ENCODE results near the gene PGPEP1. TPM values are rescaled to one million over a fixed set of nuclear protein-coding genes. Genes with fewer than 3 reads are reported as not detected.

Gene PGPEP1
- polyA plus RNA-seq (2011; rRNA removed) (22.0 and 29.1 TPM in 2 replicates), polyA minus RNA-seq (2011; rRNA and poly(A)+ RNA removed) (78.8 and 120 TPM in 2 replicates)

DNA sequence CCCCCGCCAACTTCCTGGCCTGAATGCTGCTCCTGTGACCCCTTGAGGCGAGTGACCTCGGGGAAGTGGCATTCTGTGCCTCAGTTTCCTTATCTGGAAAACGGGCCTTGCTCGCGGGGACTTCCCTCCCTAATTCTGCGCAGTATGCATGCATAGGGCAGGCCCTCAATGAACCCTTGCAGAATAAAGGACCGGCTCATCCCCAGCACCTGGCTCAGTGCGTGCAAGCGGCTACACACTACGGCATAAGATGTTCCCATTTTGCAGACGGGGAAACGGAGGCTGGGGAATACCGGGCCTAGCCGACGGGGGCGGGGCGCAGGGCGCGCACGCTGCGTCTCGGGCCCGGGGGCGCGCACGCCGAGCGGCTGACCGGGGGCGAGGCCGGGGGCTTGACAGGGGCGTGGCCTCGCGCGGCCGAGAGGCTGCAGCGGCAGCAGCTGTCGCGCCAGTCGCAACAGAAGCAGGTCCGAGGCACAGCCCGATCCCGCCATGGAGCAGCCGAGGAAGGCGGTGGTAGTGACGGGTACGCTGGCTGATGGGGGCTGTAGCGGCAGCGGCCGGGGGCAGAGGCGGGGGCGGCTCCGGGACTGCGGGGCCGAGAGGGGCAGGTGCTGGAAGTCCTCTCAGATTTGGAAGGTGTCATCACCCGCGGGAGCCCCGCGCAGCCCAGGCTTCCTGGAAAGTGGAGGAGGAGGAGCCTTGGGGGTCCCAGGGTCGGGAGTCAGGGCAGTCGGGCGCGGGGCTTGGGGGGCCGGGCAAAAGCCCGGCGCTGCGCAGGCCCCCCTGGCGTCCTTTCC, at the start of gene PGPEP1:
Gene PGPEP1, plus strand, starts transcription at position 409 of the 800 bp plus-strand sequence. Its CDS starts 84 bp downstream, at position 493.
- Histone ChIP-seq H3K27me3 (ENCODE audit: control insufficient read depth, insufficient read depth, low read length) (peaks cover 2% of the 10 kb centered on the region), H3K27ac (ENCODE audit: low read depth, low read length) (no peak within 1 kb of the TSS), H3K4me3 (ENCODE audit: low read depth, low read length) (peak within 1 kb of the TSS; percentile 83), H3K9me3 (ENCODE audit: control insufficient read depth, insufficient read depth, low read length) (no peaks in the 10 kb centered on the region; the same call in 1 of the 2 replicates)
- TF ChIP-seq CTCF (IDR thresholded peaks at IDR 0.05; ENCODE audit: low read depth, low read length), result no peak
- no peak for DNase-seq (ENCODE audit: low read depth, low spot score)
- POLR2A ChIA-PET, result interaction anchor here (1.0 to 3.5 kb wide), 2 partner anchors 60 to 77 kb away, joined by 4 to 18 read pairs; partner anchors contain the start of gene JUND
- CTCF ChIA-PET, result interaction anchor here (0.7 to 2.4 kb wide), 7 partner anchors 8 to 71 kb away, joined by 3 to 35 read pairs (median 6); no protein-coding TSS in a partner anchor

DNA sequence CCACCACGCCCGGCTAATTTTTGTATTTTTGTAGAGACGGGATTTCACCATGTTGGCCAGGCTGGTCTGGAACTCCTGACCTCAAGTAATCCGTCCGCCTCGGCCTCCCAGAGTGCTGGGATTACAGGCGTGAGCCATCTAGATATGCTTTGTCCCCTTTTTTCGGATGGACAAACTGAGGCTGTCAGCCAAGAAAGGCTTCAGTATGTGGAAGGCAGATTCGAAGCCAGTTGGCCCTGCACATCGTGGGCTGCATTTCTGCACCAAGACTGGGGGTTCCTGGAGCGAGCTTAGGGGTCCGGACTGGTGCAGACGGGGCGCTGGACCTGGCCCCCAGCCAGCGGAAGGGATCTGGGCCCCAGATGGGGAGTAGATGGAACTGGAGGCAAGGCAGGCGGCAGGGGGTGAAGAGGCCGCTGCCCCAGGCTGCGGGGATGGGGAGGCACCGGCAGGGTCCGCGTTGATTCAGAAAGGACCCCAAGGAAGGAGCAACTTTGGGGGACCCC, 49.3 kb upstream of the PGPEP1 start:
- Histone ChIP-seq H3K4me3 (ENCODE audit: low read depth, low read length) (peak overlapping the region; percentile 69), H3K27me3 (ENCODE audit: control insufficient read depth, insufficient read depth, low read length) (no peaks in the 10 kb centered on the region), H3K27ac (ENCODE audit: low read depth, low read length) (no peak overlapping the region), H3K9me3 (ENCODE audit: control insufficient read depth, insufficient read depth, low read length) (no peaks in the 10 kb centered on the region)
- DNase-seq (ENCODE audit: low read depth, low spot score), result no peak
- TF ChIP-seq CTCF (IDR thresholded peaks at IDR 0.05; ENCODE audit: low read depth, low read length), result no peak
- ChIA-PET CTCF (interaction anchor here (4.0 kb wide), 1 partner anchor 12 kb away, joined by 32 read pairs; no protein-coding TSS in a partner anchor), POLR2A (interaction anchor here (0.6 to 4.4 kb wide), 5 partner anchors 10 to 392 kb away, joined by 3 to 130 read pairs (median 4); partner anchors contain the start of genes JUND and LSM4)

GRCh38 chr19:18291590-18292461, 48.6 kb upstream of the PGPEP1 start:
- ChIA-PET CTCF (interaction anchor here (4.0 kb wide), 1 partner anchor 13 kb away, joined by 32 read pairs; no protein-coding TSS in a partner anchor), POLR2A (interaction anchor here (0.5 to 4.4 kb wide), 11 partner anchors 10 to 98 kb away, joined by 3 to 130 read pairs (median 5); partner anchors contain the start of genes GDF15, JUND, LSM4 and MPV17L2)
- TF ChIP-seq CTCF (IDR thresholded peaks at IDR 0.05; ENCODE audit: low read depth, low read length), result no peak
- Histone ChIP-seq H3K27ac (ENCODE audit: low read depth, low read length) (peak overlapping the region; percentile 94), H3K27me3 (ENCODE audit: control insufficient read depth, insufficient read depth, low read length) (no peaks in the 10 kb centered on the region), H3K9me3 (ENCODE audit: control insufficient read depth, insufficient read depth, low read length) (no peaks in the 10 kb centered on the region), H3K4me3 (ENCODE audit: low read depth, low read length) (peak overlapping the region; percentile 69)
- DNase-seq (ENCODE audit: low read depth, low spot score), result no peak

DNA sequence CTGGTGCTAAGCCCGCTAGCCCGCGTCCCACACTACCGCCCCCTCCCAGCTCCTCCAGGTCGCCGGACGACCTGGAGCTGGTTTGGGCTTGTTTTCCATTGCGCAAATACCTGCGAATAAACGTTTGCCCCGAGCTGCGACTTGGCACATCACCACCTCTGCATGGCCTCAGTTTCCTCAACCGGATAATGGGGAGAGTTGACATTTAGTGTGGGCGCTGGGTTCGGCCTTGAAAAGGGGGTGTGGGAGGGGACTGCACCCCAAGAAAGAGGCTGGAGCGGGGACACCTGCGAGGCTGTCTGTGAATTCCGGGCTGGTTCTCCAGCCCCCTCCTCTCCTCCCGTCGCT, 48.0 kb upstream of the PGPEP1 start:
- Histone ChIP-seq H3K27me3 (ENCODE audit: control insufficient read depth, insufficient read depth, low read length) (no peaks in the 10 kb centered on the region), H3K9me3 (ENCODE audit: control insufficient read depth, insufficient read depth, low read length) (no peaks in the 10 kb centered on the region), H3K4me3 (ENCODE audit: low read depth, low read length) (peak overlapping the region; percentile 69), H3K27ac (ENCODE audit: low read depth, low read length) (peak overlapping the region; percentile 94)
- ChIA-PET POLR2A (interaction anchor here (0.8 to 4.4 kb wide), 9 partner anchors 10 to 99 kb away, joined by 3 to 130 read pairs (median 5); partner anchors contain the start of genes GDF15, JUND, LSM4 and MPV17L2), CTCF (interaction anchor here (0.6 to 4.0 kb wide), 5 partner anchors 13 to 128 kb away, joined by 3 to 32 read pairs (median 5); no protein-coding TSS in a partner anchor)
- TF ChIP-seq CTCF (IDR thresholded peaks at IDR 0.05; ENCODE audit: low read depth, low read length), result no peak
- DNase-seq (ENCODE audit: low read depth, low spot score), result no peak
